ENCODE data around the gene ICAM4. TPM values are rescaled to one million over a fixed set of nuclear protein-coding genes. Genes with fewer than 3 reads are reported as not detected.

The ICAM4 gene
- total RNA-seq, 1 experiment from 2014 or later: 9.4 TPM

GRCh38 chr19:10316229-10317044 is 29.7 kb downstream of the ICAM4 start:
- BruUV-seq (replicated peaks): TSS peak; percentile 12
- ChIA-PET POLR2A (no interaction called here), CTCF (interaction anchor here (0.9 to 2.3 kb wide), 2 partner anchors 25 to 58 kb away, joined by 3 to 6 read pairs; no protein-coding TSS in a partner anchor)
- Mint-ChIP-seq H3K27ac (ENCODE audit: unreplicated experiment) (peak overlapping the region; percentile 91), H3K36me3 (ENCODE audit: insufficient read depth, unreplicated experiment) (peaks cover 48% of the 10 kb centered on the region), H3K4me3 (ENCODE audit: unreplicated experiment) (peak overlapping the region; percentile 99), H3K4me1 (ENCODE audit: low read depth, unreplicated experiment) (peaks cover 17% of the 10 kb centered on the region), H3K9me3 (ENCODE audit: unreplicated experiment) (no peaks in the 10 kb centered on the region), H3K27me3 (ENCODE audit: insufficient read depth, unreplicated experiment) (no peaks in the 10 kb centered on the region)
- Histone ChIP-seq H3K27me3 (replicated peaks; ENCODE audit: control insufficient read depth, insufficient read depth, low read length) (no peaks in the 10 kb centered on the region), H3K4me1 (peaks cover 12% of the 10 kb centered on the region; the same call in 1 of the 2 replicates), H3K9me3 (no peaks in the 10 kb centered on the region), H3K36me3 (ENCODE audit: control insufficient read depth, insufficient read depth, low read length) (no peaks in the 10 kb centered on the region; the same call in 1 of the 2 replicates), H3K4me3 (ENCODE audit: low read depth, low read length) (no peak overlapping the region; the same call in 1 of the 2 replicates)
- intact Hi-C loops (cut with micrococcal nuclease; ENCODE audit: unreplicated experiment): no loop called here
- TF ChIP-seq CTCF (IDR thresholded peaks at IDR 0.05; ENCODE audit: insufficient read depth in 1 of 2, low read depth in 1 of 2, low read length in 1 of 2, severe bottlenecking in 1 of 2, unreplicated experiment in 1 of 2): no peak
- peak in 1 of 2 experiments; percentile 19 for DNase-seq

- ChIA-PET CTCF (interaction anchor here (0.6 to 2.3 kb wide), 2 partner anchors 58 to 471 kb away, joined by 6 to 13 read pairs; no protein-coding TSS in a partner anchor), POLR2A (no interaction called here)
- H3K27me3 ChIP-seq (replicated peaks; ENCODE audit: control insufficient read depth, insufficient read depth, low read length): no peaks in the 10 kb centered on the region
- Mint-ChIP-seq H3K27me3 (ENCODE audit: insufficient read depth, unreplicated experiment) (no peaks in the 10 kb centered on the region), H3K27ac (ENCODE audit: unreplicated experiment) (peak overlapping the region; percentile 91), H3K36me3 (ENCODE audit: insufficient read depth, unreplicated experiment) (peaks cover 55% of the 10 kb centered on the region), H3K4me3 (ENCODE audit: unreplicated experiment) (no peak overlapping the region), H3K4me1 (ENCODE audit: low read depth, unreplicated experiment) (peaks cover 17% of the 10 kb centered on the region), H3K9me3 (ENCODE audit: unreplicated experiment) (no peaks in the 10 kb centered on the region)
- H3K9me3 ChIP-seq: no peaks in the 10 kb centered on the region
- DNase-seq: no peak
- no TSS peak for BruUV-seq (replicated peaks)
- H3K4me3 ChIP-seq (ENCODE audit: low read depth, low read length): no peak overlapping the region
- no peaks in the 10 kb centered on the region; the same call in none of the 2 replicates for H3K36me3 ChIP-seq (ENCODE audit: control insufficient read depth, insufficient read depth, low read length)
- TF ChIP-seq CTCF (IDR thresholded peaks at IDR 0.05; ENCODE audit: insufficient read depth in 1 of 2, low read depth in 1 of 2, low read length in 1 of 2, severe bottlenecking in 1 of 2, unreplicated experiment in 1 of 2): no peak
- H3K4me1 ChIP-seq: peaks cover 12% of the 10 kb centered on the region; the same call in 1 of the 2 replicates
- intact Hi-C loops (cut with micrococcal nuclease; ENCODE audit: unreplicated experiment): no loop called here
These were observed 30.5 kb downstream of the ICAM4 start for GRCh38 chr19:10317045-10317856.

GRCh38 chr19:10317857-10318462 is 31.2 kb downstream of the ICAM4 start:
- Mint-ChIP-seq H3K4me3 (ENCODE audit: unreplicated experiment) (no peak overlapping the region), H3K27me3 (ENCODE audit: insufficient read depth, unreplicated experiment) (no peaks in the 10 kb centered on the region), H3K27ac (ENCODE audit: unreplicated experiment) (no peak overlapping the region), H3K9me3 (ENCODE audit: unreplicated experiment) (no peaks in the 10 kb centered on the region), H3K4me1 (ENCODE audit: low read depth, unreplicated experiment) (peaks cover 17% of the 10 kb centered on the region), H3K36me3 (ENCODE audit: insufficient read depth, unreplicated experiment) (peaks cover 60% of the 10 kb centered on the region)
- Histone ChIP-seq H3K27me3 (replicated peaks; ENCODE audit: control insufficient read depth, insufficient read depth, low read length) (no peaks in the 10 kb centered on the region), H3K4me3 (ENCODE audit: low read depth, low read length) (no peak overlapping the region), H3K9me3 (no peaks in the 10 kb centered on the region), H3K36me3 (ENCODE audit: control insufficient read depth, insufficient read depth, low read length) (no peaks in the 10 kb centered on the region; the same call in none of the 2 replicates), H3K4me1 (peaks cover 12% of the 10 kb centered on the region; the same call in 1 of the 2 replicates)
- BruUV-seq (replicated peaks): no TSS peak
- no peak for DNase-seq
- intact Hi-C loops (cut with micrococcal nuclease; ENCODE audit: unreplicated experiment): no loop called here
- no peak for TF ChIP-seq CTCF (IDR thresholded peaks at IDR 0.05; ENCODE audit: insufficient read depth in 1 of 2, low read depth in 1 of 2, low read length in 1 of 2, severe bottlenecking in 1 of 2, unreplicated experiment in 1 of 2)
- POLR2A ChIA-PET: no interaction called here
- CTCF ChIA-PET: no interaction called here
